ENCODE data around the gene DOCK4. TPM values are rescaled to one million over a fixed set of nuclear protein-coding genes. Genes with fewer than 3 reads are reported as not detected.

DOCK4 gene
- total RNA-seq, 1 experiment from 2014 or later: 4.9 TPM

GRCh38 chr7:112056409-112056808 is 149.8 kb downstream of the DOCK4 start:
- H3K79me2 ChIP-seq (ENCODE audit: insufficient read depth, low read length): 0 out of 2 replicates have a peak, but pooled peaks cover 2% of the 10 kb centered on the region
- H3K4ac ChIP-seq (ENCODE audit: low read depth, low read length): no peak overlapping the region

More at GRCh38 chr7:112056409-112056808, 149.8 kb downstream of the DOCK4 start:
- H2BK12ac ChIP-seq (ENCODE audit: insufficient read length, low read depth, low read length): no peak overlapping the region
- H2BK15ac ChIP-seq (ENCODE audit: low read depth, low read length): no peak overlapping the region
- no peak overlapping the region for H2BK20ac ChIP-seq (ENCODE audit: low read depth, low read length, poor library complexity, severe bottlenecking)
- H3K56ac ChIP-seq (ENCODE audit: insufficient read length, low read depth, low read length): no peak overlapping the region
- Mint-ChIP-seq H3K27ac (peak overlapping the region in 1 of 3 experiments; percentile 82; a peak in 2 of 7 replicates), H3K9me3 (no peaks in the 10 kb centered on the region), H3K36me3 (ENCODE audit: insufficient read depth in 1 of 3, low read depth in 3 of 3) (no peaks in the 10 kb centered on the region), H3K27me3 (ENCODE audit: low read depth) (no peaks in the 10 kb centered on the region), H3K4me3 (no peak overlapping the region), H3K4me1 (peaks cover 0 to 6% of the 10 kb centered on the region in 2 experiments; a peak in 2 of 4 replicates)
- H3K4me2 ChIP-seq (ENCODE audit: insufficient read depth, insufficient read length, low read length): no peak overlapping the region
- no peaks in the 10 kb centered on the region; the same call in 1 of the 2 replicates for H3K4me1 ChIP-seq (ENCODE audit: insufficient read depth, low read length)
- H2BK5ac ChIP-seq (ENCODE audit: insufficient read length, low read length): no peak overlapping the region
- no peak for DNase-seq
- H4K8ac ChIP-seq (replicated peaks; ENCODE audit: insufficient read length, low read depth, low read length): no peak overlapping the region
- H4K5ac ChIP-seq (ENCODE audit: insufficient read length, low read depth, low read length): no peak overlapping the region
- no peak overlapping the region for H2AK5ac ChIP-seq (ENCODE audit: insufficient read length, low read length)
- peaks cover 2% of the 10 kb centered on the region for H3K79me1 ChIP-seq (ENCODE audit: insufficient read depth, low read depth, low read length, poor library complexity, severe bottlenecking)
- no peak overlapping the region for H3K18ac ChIP-seq (ENCODE audit: insufficient read length, low read depth, low read length)
- H3K9ac ChIP-seq (ENCODE audit: extremely low read depth, insufficient read length, low read length): no peak overlapping the region
- no CpG with 5 or more reads among the region's 2 CpGs for WGBS (ENCODE audit: extremely low coverage, insufficient read length, low lambda C conversion rate)
- H3K14ac ChIP-seq (ENCODE audit: insufficient read depth, low read length): no peak overlapping the region
- no peak overlapping the region for H3K23ac ChIP-seq (ENCODE audit: insufficient read length, low read depth, low read length)
- H2AFZ ChIP-seq (ENCODE audit: low read length): no peak overlapping the region
- H4K20me1 ChIP-seq (ENCODE audit: control insufficient read depth, insufficient read depth, insufficient read length): no peaks in the 10 kb centered on the region
- no peaks in the 10 kb centered on the region for H3K9me3 ChIP-seq (ENCODE audit: control insufficient read depth, low read depth, low read length)
- H3K27ac ChIP-seq (ENCODE audit: insufficient read length, low read depth, low read length): no peak overlapping the region
- no peak for TF ChIP-seq CTCF (conservative IDR thresholded peaks at IDR 0.05)
- H4K91ac ChIP-seq (ENCODE audit: insufficient read length, low read depth, low read length): no peak overlapping the region
- H3K23me2 ChIP-seq (ENCODE audit: insufficient read length, low read depth, low read length, poor library complexity, severe bottlenecking): no peaks in the 10 kb centered on the region
- no peak overlapping the region for H2BK120ac ChIP-seq (ENCODE audit: low read depth, low read length, poor library complexity, severe bottlenecking)
- H3T11ph ChIP-seq (ENCODE audit: low read length): no peak overlapping the region
- H3K27me3 ChIP-seq (ENCODE audit: insufficient read depth, low read length): no peaks in the 10 kb centered on the region
